ENCODE measurements around the gene STRBP. TPM values are rescaled to one million over a fixed set of nuclear protein-coding genes. Genes with fewer than 3 reads are reported as not detected.

Gene STRBP
- total and polyA plus RNA-seq, 12 donors, result 4.2 to 12.4 (median 8.1) TPM

DNA sequence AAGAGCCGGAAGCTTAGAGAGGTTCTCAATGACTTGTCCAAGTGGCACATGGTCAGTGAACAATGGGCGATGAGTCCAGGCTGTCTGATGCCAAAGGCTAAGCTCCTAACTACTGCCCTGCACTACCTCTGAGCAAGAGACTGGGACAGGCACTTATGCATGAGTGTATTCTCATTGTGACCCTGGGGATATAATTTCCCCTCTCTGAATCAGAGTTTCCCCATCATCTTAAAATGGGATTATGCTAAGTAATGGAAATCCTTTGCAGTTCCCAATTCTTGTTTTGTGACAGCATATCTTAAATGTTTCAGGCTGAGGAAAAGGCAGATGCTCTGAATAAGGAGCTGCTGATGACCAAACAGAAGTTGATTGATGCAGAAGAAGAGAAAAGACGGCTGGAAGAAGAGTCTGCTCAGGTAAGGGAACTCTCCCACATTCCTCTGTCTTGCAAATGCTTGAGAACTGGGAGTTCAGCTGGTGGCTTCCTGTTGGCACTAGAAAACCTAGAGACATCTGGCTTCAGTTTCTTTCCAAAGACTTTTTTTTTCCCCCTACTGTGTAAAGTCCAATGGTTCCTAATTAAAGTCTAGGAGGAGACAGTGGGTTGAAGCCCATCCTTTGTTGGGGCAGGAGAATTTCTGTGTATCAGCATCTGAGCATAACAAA, 170.8 kb downstream of the STRBP start:
- Histone ChIP-seq H3K27me3 (no peaks in the 10 kb centered on the region), H3K36me3 (replicated peaks in 1 of 2) (peaks cover 0 to 59% of the 10 kb centered on the region in 2 donors), H3K4me3 (no peak overlapping the region), H3K4me1 (replicated peaks in 1 of 2) (no peaks in the 10 kb centered on the region), H3K27ac (no peak overlapping the region), H3K9me3 (replicated peaks in 1 of 3) (no peaks in the 10 kb centered on the region)
- intact Hi-C loops (cut with DNase I), result no loop called here
- no peak for DNase-seq
- 93 to 97% (median 96%) methylated on average over 3 of the region's 3 CpGs for WGBS, 4 donors
- no peak for TF ChIP-seq POLR2A (IDR thresholded peaks at IDR 0.05)
- TF ChIP-seq, protein P1, sequence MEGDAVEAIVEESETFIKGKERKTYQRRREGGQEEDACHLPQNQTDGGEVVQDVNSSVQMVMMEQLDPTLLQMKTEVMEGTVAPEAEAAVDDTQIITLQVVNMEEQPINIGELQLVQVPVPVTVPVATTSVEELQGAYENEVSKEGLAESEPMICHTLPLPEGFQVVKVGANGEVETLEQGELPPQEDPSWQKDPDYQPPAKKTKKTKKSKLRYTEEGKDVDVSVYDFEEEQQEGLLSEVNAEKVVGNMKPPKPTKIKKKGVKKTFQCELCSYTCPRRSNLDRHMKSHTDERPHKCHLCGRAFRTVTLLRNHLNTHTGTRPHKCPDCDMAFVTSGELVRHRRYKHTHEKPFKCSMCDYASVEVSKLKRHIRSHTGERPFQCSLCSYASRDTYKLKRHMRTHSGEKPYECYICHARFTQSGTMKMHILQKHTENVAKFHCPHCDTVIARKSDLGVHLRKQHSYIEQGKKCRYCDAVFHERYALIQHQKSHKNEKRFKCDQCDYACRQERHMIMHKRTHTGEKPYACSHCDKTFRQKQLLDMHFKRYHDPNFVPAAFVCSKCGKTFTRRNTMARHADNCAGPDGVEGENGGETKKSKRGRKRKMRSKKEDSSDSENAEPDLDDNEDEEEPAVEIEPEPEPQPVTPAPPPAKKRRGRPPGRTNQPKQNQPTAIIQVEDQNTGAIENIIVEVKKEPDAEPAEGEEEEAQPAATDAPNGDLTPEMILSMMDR (IDR thresholded peaks at IDR 0.05), result no peak

DNA sequence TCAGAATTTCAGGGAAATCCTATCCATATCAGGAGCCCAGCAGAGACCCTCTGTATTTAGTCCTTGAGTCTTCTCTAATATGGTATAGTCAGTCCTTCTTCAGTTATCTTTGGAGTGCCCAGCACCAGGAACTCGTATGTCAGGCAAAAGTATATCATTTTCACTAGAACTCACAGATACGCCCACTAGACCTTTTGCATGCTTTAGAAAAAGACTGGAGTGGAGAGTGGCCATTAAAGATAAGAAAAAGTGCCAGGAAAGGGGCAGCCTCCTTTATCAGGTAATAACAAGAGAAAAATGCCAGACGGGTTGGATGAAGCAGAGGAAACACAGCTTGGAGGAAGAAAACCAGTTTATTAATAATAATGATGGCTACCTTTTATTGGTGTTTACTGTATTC, 171.4 kb downstream of the STRBP start:
- DNase-seq, result no peak
- H3K9me3 ChIP-seq (replicated peaks in 1 of 3), result no peaks in the 10 kb centered on the region
- H3K4me1 ChIP-seq (replicated peaks in 1 of 2), result no peaks in the 10 kb centered on the region
- H3K27ac ChIP-seq, result no peak overlapping the region
- intact Hi-C loops (cut with DNase I), result no loop called here
- H3K27me3 ChIP-seq, result no peaks in the 10 kb centered on the region
- TF ChIP-seq POLR2A (IDR thresholded peaks at IDR 0.05), result no peak
- TF ChIP-seq, protein P1 (IDR thresholded peaks at IDR 0.05), result no peak
- 61 to 92% (median 75%) methylated on average over 3 of the region's 3 CpGs for WGBS, 4 donors
- H3K4me3 ChIP-seq, result no peak overlapping the region
- H3K36me3 ChIP-seq (replicated peaks in 1 of 2), result peaks cover 0 to 65% of the 10 kb centered on the region in 2 donors

DNA sequence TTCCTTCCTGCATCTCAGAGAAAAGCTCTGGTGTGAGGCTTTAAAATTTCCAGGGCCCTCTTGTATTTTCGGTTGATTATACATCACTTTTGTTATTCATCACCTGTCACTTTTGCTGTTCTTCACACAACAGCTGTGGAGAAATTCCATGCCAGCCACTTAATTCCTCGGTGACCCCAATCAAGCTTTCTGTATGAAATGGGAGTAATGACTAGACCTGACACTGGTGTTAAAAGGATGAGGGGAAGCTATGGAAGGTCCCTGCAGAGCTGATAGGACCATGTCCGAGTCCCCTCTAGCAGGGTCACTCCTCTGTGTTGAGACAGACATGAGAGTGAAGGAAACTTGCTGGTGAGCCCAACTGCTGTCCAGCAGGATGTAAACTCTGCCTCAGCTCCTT, 175.2 kb downstream of the STRBP start:
- no peaks in the 10 kb centered on the region for H3K27me3 ChIP-seq
- no peak overlapping the region for H3K4me3 ChIP-seq
- H3K4me1 ChIP-seq (replicated peaks in 1 of 2), result no peaks in the 10 kb centered on the region
- H3K27ac ChIP-seq, result no peak overlapping the region
- TF ChIP-seq POLR2A (IDR thresholded peaks at IDR 0.05), result no peak
- DNase-seq, result no peak
- H3K9me3 ChIP-seq (replicated peaks in 1 of 3), result no peaks in the 10 kb centered on the region
- intact Hi-C loops (cut with DNase I), result no loop called here
- WGBS, 4 donors, result 80 to 92% (median 89%) methylated on average over 3 of the region's 3 CpGs
- peaks cover 0 to 47% of the 10 kb centered on the region in 2 donors for H3K36me3 ChIP-seq (replicated peaks in 1 of 2)

DNA sequence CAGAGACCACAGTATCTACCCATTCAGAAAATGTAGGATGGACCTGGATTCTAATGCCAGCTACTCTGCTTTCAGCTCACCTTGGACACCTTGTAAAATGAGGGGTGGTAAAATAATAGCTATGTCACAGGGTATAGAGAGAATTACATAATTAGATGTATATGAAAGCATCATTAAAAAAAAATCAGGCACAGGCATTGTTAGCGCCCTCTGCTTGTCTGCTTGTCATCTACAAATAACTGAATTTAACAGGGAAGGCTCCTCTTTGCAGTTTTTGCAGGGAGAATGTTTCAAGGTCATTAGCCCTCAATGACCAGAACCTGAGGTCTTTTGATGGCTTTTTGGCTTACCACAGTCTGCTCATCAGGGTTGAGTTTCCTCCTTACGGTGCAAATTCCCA, 176.9 kb downstream of the STRBP start:
- Histone ChIP-seq H3K4me1 (replicated peaks in 1 of 2) (no peaks in the 10 kb centered on the region), H3K4me3 (no peak overlapping the region), H3K27me3 (no peaks in the 10 kb centered on the region), H3K27ac (no peak overlapping the region), H3K9me3 (replicated peaks in 1 of 3) (no peaks in the 10 kb centered on the region), H3K36me3 (replicated peaks in 1 of 2) (peaks cover 0 to 32% of the 10 kb centered on the region in 2 donors)
- 91 to 100% (median 95%) methylated on average over 2 of the region's 2 CpGs for WGBS, 4 donors
- no peak for DNase-seq
- intact Hi-C loops (cut with DNase I), result no loop called here
- TF ChIP-seq, protein P1 (IDR thresholded peaks at IDR 0.05), result no peak

DNA sequence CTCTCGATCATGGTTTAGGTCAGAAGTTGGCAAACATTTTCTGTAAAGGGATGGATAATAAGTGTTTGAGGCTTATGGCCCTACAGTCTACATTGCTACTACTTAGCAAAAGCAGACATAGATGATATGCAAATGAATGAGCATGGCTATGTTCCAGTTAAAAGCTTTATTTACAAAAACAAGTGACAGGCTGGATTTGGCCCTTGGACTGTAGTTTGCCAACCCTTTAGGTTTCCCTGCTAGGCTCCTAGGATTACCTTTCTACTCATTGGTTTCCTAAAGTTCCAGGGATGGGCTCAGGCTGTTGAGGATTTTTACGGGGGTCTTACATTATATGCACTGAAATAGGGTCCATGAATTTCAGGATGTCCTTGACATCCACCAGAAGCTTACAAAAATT, 177.4 kb downstream of the STRBP start:
- intact Hi-C loops (cut with DNase I), result no loop called here
- H3K27me3 ChIP-seq, result no peaks in the 10 kb centered on the region
- no peaks in the 10 kb centered on the region for H3K9me3 ChIP-seq (replicated peaks in 1 of 3)
- DNase-seq, result no peak
- H3K27ac ChIP-seq, result no peak overlapping the region
- H3K4me3 ChIP-seq, result no peak overlapping the region
- H3K4me1 ChIP-seq (replicated peaks in 1 of 2), result no peaks in the 10 kb centered on the region
- TF ChIP-seq, protein P1 (IDR thresholded peaks at IDR 0.05), result no peak
- TF ChIP-seq POLR2A (IDR thresholded peaks at IDR 0.05), result no peak
- peaks cover 0 to 29% of the 10 kb centered on the region in 2 donors for H3K36me3 ChIP-seq (replicated peaks in 1 of 2)
- WGBS, 4 donors, result 84 to 94% (median 89%) methylated on average over 2 of the region's 2 CpGs
